ENCODE data around the gene GADD45GIP1. TPM values are rescaled to one million over a fixed set of nuclear protein-coding genes. Genes with fewer than 3 reads are reported as not detected.

Gene GADD45GIP1
- total RNA-seq, 1 experiment from 2014 or later: 47.5 TPM

DNA sequence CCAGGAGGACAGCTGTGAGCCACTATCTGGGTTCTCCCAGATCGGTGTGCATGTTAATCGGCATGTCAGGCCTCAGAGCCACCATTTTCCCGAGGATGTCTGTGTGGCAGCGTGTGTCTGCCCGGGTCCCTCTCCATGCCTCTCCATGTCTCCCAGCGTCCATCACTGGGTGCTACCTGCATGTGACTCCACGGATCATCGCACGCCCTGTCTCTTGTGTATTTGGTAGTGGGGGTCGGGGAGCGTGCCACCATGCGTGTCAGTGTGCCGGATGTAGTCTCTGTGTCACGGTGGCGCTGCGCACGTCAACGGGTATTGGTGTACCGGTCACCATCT is 44.1 kb upstream of the GADD45GIP1 start:
- Mint-ChIP-seq H3K27me3 (ENCODE audit: insufficient read depth, unreplicated experiment) (no peaks in the 10 kb centered on the region), H3K4me1 (ENCODE audit: insufficient read depth, unreplicated experiment) (peaks cover 4% of the 10 kb centered on the region), H3K27ac (ENCODE audit: low read depth, unreplicated experiment) (no peak overlapping the region), H3K9me3 (ENCODE audit: unreplicated experiment) (no peaks in the 10 kb centered on the region), H3K4me3 (ENCODE audit: unreplicated experiment) (no peak overlapping the region), H3K36me3 (ENCODE audit: insufficient read depth, unreplicated experiment) (peaks cover 16% of the 10 kb centered on the region)
- CTCF ChIA-PET: interaction anchor here (2.9 kb wide), 1 partner anchor 61 kb away, joined by 20 read pairs; no protein-coding TSS in a partner anchor
- no peak for DNase-seq (ENCODE audit: unreplicated experiment)
- TF ChIP-seq, protein P1, sequence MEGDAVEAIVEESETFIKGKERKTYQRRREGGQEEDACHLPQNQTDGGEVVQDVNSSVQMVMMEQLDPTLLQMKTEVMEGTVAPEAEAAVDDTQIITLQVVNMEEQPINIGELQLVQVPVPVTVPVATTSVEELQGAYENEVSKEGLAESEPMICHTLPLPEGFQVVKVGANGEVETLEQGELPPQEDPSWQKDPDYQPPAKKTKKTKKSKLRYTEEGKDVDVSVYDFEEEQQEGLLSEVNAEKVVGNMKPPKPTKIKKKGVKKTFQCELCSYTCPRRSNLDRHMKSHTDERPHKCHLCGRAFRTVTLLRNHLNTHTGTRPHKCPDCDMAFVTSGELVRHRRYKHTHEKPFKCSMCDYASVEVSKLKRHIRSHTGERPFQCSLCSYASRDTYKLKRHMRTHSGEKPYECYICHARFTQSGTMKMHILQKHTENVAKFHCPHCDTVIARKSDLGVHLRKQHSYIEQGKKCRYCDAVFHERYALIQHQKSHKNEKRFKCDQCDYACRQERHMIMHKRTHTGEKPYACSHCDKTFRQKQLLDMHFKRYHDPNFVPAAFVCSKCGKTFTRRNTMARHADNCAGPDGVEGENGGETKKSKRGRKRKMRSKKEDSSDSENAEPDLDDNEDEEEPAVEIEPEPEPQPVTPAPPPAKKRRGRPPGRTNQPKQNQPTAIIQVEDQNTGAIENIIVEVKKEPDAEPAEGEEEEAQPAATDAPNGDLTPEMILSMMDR (IDR thresholded peaks at IDR 0.05; ENCODE audit: unreplicated experiment): no peak
- intact Hi-C loops (cut with micrococcal nuclease): no loop called here
- POLR2A ChIA-PET: no interaction called here
- no TSS peak for BruUV-seq (replicated peaks)

DNA sequence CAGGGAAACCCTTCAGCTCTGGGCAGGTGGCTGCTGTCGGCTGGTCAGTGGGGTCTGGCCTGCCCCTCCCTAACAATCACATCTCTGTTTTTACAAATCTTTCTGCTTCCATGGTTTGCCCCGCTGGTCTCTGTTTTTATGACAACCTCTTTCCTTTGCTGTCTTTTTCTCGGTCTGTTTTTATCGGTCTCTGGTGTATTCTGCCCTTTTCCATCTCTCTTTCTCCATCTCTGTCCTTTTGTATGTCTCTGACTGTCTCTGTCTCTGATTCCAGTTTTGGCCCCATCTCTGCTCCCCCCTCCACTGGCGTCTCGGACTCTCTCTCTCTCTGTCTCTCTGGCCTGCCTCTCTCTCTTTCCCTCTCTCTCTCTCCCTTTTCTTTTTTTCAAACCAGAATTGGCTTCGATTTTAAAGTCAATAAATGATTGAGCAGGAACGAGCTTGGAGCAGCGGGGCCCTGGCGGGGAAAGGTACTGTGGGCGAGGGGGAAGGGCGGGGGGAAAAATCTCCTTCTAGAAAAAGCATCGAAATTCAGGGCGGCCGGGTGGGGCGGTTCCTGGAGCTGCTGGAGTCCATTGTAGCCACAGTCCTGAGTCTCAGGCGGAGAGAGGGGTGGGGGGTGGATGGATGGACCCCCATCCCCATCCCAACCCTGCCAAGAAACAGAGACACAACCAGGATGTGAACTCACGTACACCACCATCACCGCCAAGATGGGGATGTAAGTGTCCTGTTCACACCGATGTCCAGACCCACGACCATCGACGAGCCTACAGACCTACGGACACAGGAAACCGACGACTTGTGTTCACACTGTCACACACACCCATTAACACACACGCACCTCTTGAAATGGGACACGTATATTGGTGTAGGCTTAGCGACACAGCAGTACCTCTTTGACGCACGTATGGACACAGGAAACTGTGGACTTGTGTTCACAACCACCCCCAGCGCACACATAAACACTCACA is 41.2 kb upstream of the GADD45GIP1 start:
- Mint-ChIP-seq H3K27ac (ENCODE audit: low read depth, unreplicated experiment) (no peak overlapping the region), H3K4me3 (ENCODE audit: unreplicated experiment) (peak overlapping the region; percentile 0), H3K9me3 (ENCODE audit: unreplicated experiment) (no peaks in the 10 kb centered on the region), H3K27me3 (ENCODE audit: insufficient read depth, unreplicated experiment) (no peaks in the 10 kb centered on the region), H3K4me1 (ENCODE audit: insufficient read depth, unreplicated experiment) (peaks cover 9% of the 10 kb centered on the region), H3K36me3 (ENCODE audit: insufficient read depth, unreplicated experiment) (peaks cover 16% of the 10 kb centered on the region)
- ChIA-PET POLR2A (interaction anchor here (0.7 to 2.4 kb wide), 2 partner anchors 15 to 638 kb away, joined by 4 to 11 read pairs; no protein-coding TSS in a partner anchor), CTCF (interaction anchor here (0.6 to 2.9 kb wide), 5 partner anchors 21 to 64 kb away, joined by 3 to 20 read pairs (median 4); no protein-coding TSS in a partner anchor)
- intact Hi-C loops (cut with micrococcal nuclease): no loop called here
- TF ChIP-seq, protein P1 (IDR thresholded peaks at IDR 0.05; ENCODE audit: unreplicated experiment): no peak
- BruUV-seq (replicated peaks): no TSS peak
- DNase-seq (ENCODE audit: unreplicated experiment): no peak

- DNase-seq (ENCODE audit: unreplicated experiment): no peak
- no TSS peak for BruUV-seq (replicated peaks)
- POLR2A ChIA-PET: interaction anchor here (1.1 to 2.4 kb wide), 2 partner anchors 16 to 26 kb away, joined by 7 to 11 read pairs; no protein-coding TSS in a partner anchor
- Mint-ChIP-seq H3K36me3 (ENCODE audit: insufficient read depth, unreplicated experiment) (peaks cover 16% of the 10 kb centered on the region), H3K9me3 (ENCODE audit: unreplicated experiment) (no peaks in the 10 kb centered on the region), H3K4me3 (ENCODE audit: unreplicated experiment) (peak overlapping the region; percentile 74), H3K27ac (ENCODE audit: low read depth, unreplicated experiment) (no peak overlapping the region), H3K27me3 (ENCODE audit: insufficient read depth, unreplicated experiment) (no peaks in the 10 kb centered on the region), H3K4me1 (ENCODE audit: insufficient read depth, unreplicated experiment) (peaks cover 9% of the 10 kb centered on the region)
- intact Hi-C loops (cut with micrococcal nuclease): no loop called here
- CTCF ChIA-PET: interaction anchor here (0.6 to 1.7 kb wide), 7 partner anchors 14 to 140 kb away, joined by 3 to 12 read pairs (median 3); no protein-coding TSS in a partner anchor
- TF ChIP-seq, protein P1 (IDR thresholded peaks at IDR 0.05; ENCODE audit: unreplicated experiment): no peak
These were observed 40.4 kb upstream of the GADD45GIP1 start for GRCh38 chr19:12997179-12997966.
